GM19328 (cell line): ENCODE measurements around the gene TSC2.
"Not testable (repeated sequence)": the region's sequence is repeated elsewhere in the genome, so short reads cannot be mapped to it uniquely, and the experiment has no call there.

Experiments used
- ATAC-seq: cut with Tn5 transposase; IDR thresholded peaks from one replicate; pipeline ENCODE4 v1.9.1; 2021; ENCODE audit warnings: mild to moderate bottlenecking, moderate library complexity; ENCODE audit not compliant: unreplicated experiment

TSC2 gene

GRCh38 chr16:2084895-2085625 lies 37.3 kb downstream of the TSC2 start:
- ATAC-seq = no peak

GRCh38 chr16:2085669-2086068 lies 37.9 kb downstream of the TSC2 start:
- ATAC-seq = no peak

- no peak for ATAC-seq
These were observed 38.4 kb downstream of the TSC2 start for GRCh38 chr16:2086106-2086742.

GRCh38 chr16:2086812-2087747 lies 39.3 kb downstream of the TSC2 start:
- no peak for ATAC-seq

GRCh38 chr16:2087748-2088631 lies 40.2 kb downstream of the TSC2 start:
- no peak for ATAC-seq

- ATAC-seq = no peak
These were observed 41.1 kb downstream of the TSC2 start for GRCh38 chr16:2088759-2089358.

- no peak for ATAC-seq
These were observed 42.1 kb downstream of the TSC2 start for GRCh38 chr16:2089706-2090480.

- no peak for ATAC-seq
These were observed 42.6 kb downstream of the TSC2 start for GRCh38 chr16:2090481-2090776.

GRCh38 chr16:2090777-2091546 lies 43.2 kb downstream of the TSC2 start:
- no peak for ATAC-seq

- no peak for ATAC-seq
These were observed 43.9 kb downstream of the TSC2 start for GRCh38 chr16:2091547-2092255.

GRCh38 chr16:2092256-2092620 lies 44.5 kb downstream of the TSC2 start:
- no peak for ATAC-seq

- ATAC-seq = no peak
These were observed 45.1 kb downstream of the TSC2 start for GRCh38 chr16:2092866-2093265.

- no peak for ATAC-seq
These were observed 46.0 kb downstream of the TSC2 start for GRCh38 chr16:2093793-2094192.

- ATAC-seq = no peak
These were observed 47.6 kb downstream of the TSC2 start for GRCh38 chr16:2095315-2095853.

- ATAC-seq = no peak
These were observed 48.3 kb downstream of the TSC2 start for GRCh38 chr16:2095918-2096582.

GRCh38 chr16:2096853-2097595 lies 49.2 kb downstream of the TSC2 start:
- ATAC-seq = no peak

- not testable (repeated sequence) for ATAC-seq
These were observed 49.9 kb downstream of the TSC2 start for GRCh38 chr16:2097689-2098088.
